Fibroblast of peridontal ligament (primary cell): Measurements from ENCODE around the gene GGTA1.
"Not testable (repeated sequence)": the region's sequence is repeated elsewhere in the genome, so short reads cannot be mapped to it uniquely, and the experiment has no call there.

Experiments used
- DNase-seq: peaks from one replicate; pipeline ENCODE4 v3.0.0-alpha.2; 2010; ENCODE audit errors: extremely low read depth

Gene GGTA1

GRCh38 chr9:121458449-121458848 is 41.2 kb downstream of the GGTA1 start:
- not testable (repeated sequence) for DNase-seq

- no peak for DNase-seq
Observed at GRCh38 chr9:121455527-121456239, 44.0 kb downstream of the GGTA1 start.

GRCh38 chr9:121454972-121455371 is 44.7 kb downstream of the GGTA1 start:
- no peak for DNase-seq

GRCh38 chr9:121453232-121453892 is 46.3 kb downstream of the GGTA1 start:
- DNase-seq: no peak

- DNase-seq: no peak
Observed at GRCh38 chr9:121452085-121452484, 47.6 kb downstream of the GGTA1 start.

GRCh38 chr9:121451586-121451985 is 48.1 kb downstream of the GGTA1 start:
- DNase-seq: no peak

- DNase-seq: no peak
Observed at GRCh38 chr9:121450241-121450640, 49.4 kb downstream of the GGTA1 start.

GRCh38 chr9:121449786-121450185 is 49.9 kb downstream of the GGTA1 start:
- no peak for DNase-seq

- peak; percentile 87 for DNase-seq
Observed at GRCh38 chr9:121447321-121447834, 52.3 kb downstream of the GGTA1 start.

GRCh38 chr9:121445986-121446385 is 53.7 kb downstream of the GGTA1 start:
- no peak for DNase-seq

- no peak for DNase-seq
Observed at GRCh38 chr9:121443981-121444380, 55.7 kb downstream of the GGTA1 start.

GRCh38 chr9:121441165-121441564 is 58.5 kb downstream of the GGTA1 start:
- no peak for DNase-seq

- peak; percentile 61 for DNase-seq
Observed at GRCh38 chr9:121439711-121440664, 59.7 kb downstream of the GGTA1 start.

GRCh38 chr9:121439016-121439415 is 60.6 kb downstream of the GGTA1 start:
- DNase-seq: no peak

- no peak for DNase-seq
Observed at GRCh38 chr9:121437891-121438290, 61.8 kb downstream of the GGTA1 start.

GRCh38 chr9:121437046-121437445 is 62.6 kb downstream of the GGTA1 start:
- DNase-seq: not testable (repeated sequence)

- DNase-seq: peak; percentile 77
Observed at GRCh38 chr9:121434969-121435368, 64.7 kb downstream of the GGTA1 start.

GRCh38 chr9:121427899-121428298 is 71.7 kb downstream of the GGTA1 start:
- DNase-seq: no peak

- no peak for DNase-seq
Observed at GRCh38 chr9:121424024-121424432, 75.6 kb downstream of the GGTA1 start.

- no peak for DNase-seq
Observed at GRCh38 chr9:121411993-121412392, 87.7 kb downstream of the GGTA1 start.

- no peak for DNase-seq
Observed at GRCh38 chr9:121405899-121406298, 93.7 kb downstream of the GGTA1 start.
